ENCODE data around the gene ZSCAN9. TPM values are rescaled to one million over a fixed set of nuclear protein-coding genes. Genes with fewer than 3 reads are reported as not detected.

Gene ZSCAN9
- total and polyA plus RNA-seq, 9 of the 15 experiments (the other 6 are each of a cell fraction or from before 2014, with no cell fraction given), result 18.8 to 48.9 (median 28.7) TPM

GRCh38 chr6:28212510-28213212 lies 12.4 kb upstream of the ZSCAN9 start (continued):
- TF ChIP-seq PATZ1 (CRISPR knock-in tag; IDR thresholded peaks at IDR 0.05; ENCODE audit: borderline replicate concordance), result no peak
- peak; percentile 89 for TF ChIP-seq ZBTB5 (IDR thresholded peaks at IDR 0.05)

- H3K79me2 ChIP-seq (ENCODE audit: control insufficient read depth, insufficient read depth, low read length), result peaks cover 13% of the 10 kb centered on the region
- intact Hi-C loops (cut with micrococcal nuclease) (loop anchor here (2.0 to 10.0 kb wide), 5 partner anchors 51 to 1048 kb away; a partner anchor contains a TSS), in situ Hi-C loops (cut with MboI) (no loop called here)
- ATAC-seq (no peak), DNase-seq (ENCODE audit: extremely low read depth in 1 of 4, low spot score in 3 of 4) (no peak), FAIRE-seq (no peak)
- H3K27ac ChIP-seq (ENCODE audit: extremely low read depth, low read depth, low read length), result 0 out of 3 replicates have a peak overlapping the region, but pooled peaks have one; percentile 74
- ChIA-PET CTCF (ENCODE audit: low intra/inter-chr PET ratio) (no interaction called here), POLR2A (interaction anchor here (0.9 to 1.6 kb wide), 3 partner anchors 14 to 405 kb away, joined by 3 to 6 read pairs (median 3); no protein-coding TSS in a partner anchor)
- no peaks in the 10 kb centered on the region for H3K9me1 ChIP-seq (ENCODE audit: control insufficient read depth, insufficient read depth, low read length)
- BruUV-seq (replicated peaks), result no TSS peak
- no peaks in the 10 kb centered on the region for H3K27me3 ChIP-seq (ENCODE audit: control insufficient read depth in 2 of 2, insufficient read depth in 2 of 2, low read length in 2 of 2)
- H2AFZ ChIP-seq (ENCODE audit: low read depth, low read length), result peak overlapping the region; percentile 96
- H3K9ac ChIP-seq (ENCODE audit: insufficient read depth in 1 of 2, low read depth in 2 of 2, low read length in 2 of 2), result peak overlapping the region in 1 of 2 experiments; percentile 70; a peak in 2 of 4 replicates
- H3K36me3 ChIP-seq (ENCODE audit: control insufficient read depth, insufficient read depth, low read length), result no peaks in the 10 kb centered on the region
- peaks cover 22 to 28% of the 10 kb centered on the region in 2 experiments for H3K4me1 ChIP-seq (replicated peaks in 1 of 2; ENCODE audit: control insufficient read depth in 2 of 2, insufficient read depth in 2 of 2, low read length in 2 of 2)
- H3K4me2 ChIP-seq (ENCODE audit: insufficient read depth, low read length), result peak overlapping the region; percentile 86
- H3K9me3 ChIP-seq (replicated peaks; ENCODE audit: control insufficient read depth, insufficient read depth, low read depth, low read length), result peaks cover 1% of the 10 kb centered on the region; the same call in 1 of the 2 replicates
- no peaks in the 10 kb centered on the region; the same call in 1 of the 2 replicates for H4K20me1 ChIP-seq (replicated peaks; ENCODE audit: control insufficient read depth, insufficient read depth, low read length)
- WGBS (ENCODE audit: insufficient coverage, low coverage, missing lambda C conversion rate), result 35% methylated on average over 2 of the region's 2 CpGs
- no peak overlapping the region for H3K4me3 ChIP-seq
- TF ChIP-seq TBL1XR1 (IDR thresholded peaks at IDR 0.05; ENCODE audit: low read length in 2 of 2), result 0 out of 4 replicates have a peak, but pooled peaks of 1 of the 2 experiments have one; percentile 1
- TF ChIP-seq ZBTB40 (IDR thresholded peaks at IDR 0.05), result no peak
- TF ChIP-seq ZBTB40 (CRISPR knock-in tag; IDR thresholded peaks at IDR 0.05), result no peak
- no peak for TF ChIP-seq ZNF311 (CRISPR knock-in tag; IDR thresholded peaks at IDR 0.05)
Measured at GRCh38 chr6:28213213-28213523, 11.9 kb upstream of the ZSCAN9 start.

Data from K562 (cell line).